Left lobe of liver (tissue), 2 donors: ENCODE measurements around the gene TMPRSS11B. TPM values are rescaled to one million over a fixed set of nuclear protein-coding genes. Genes with fewer than 3 reads are reported as not detected.
"Not testable (repeated sequence)": the region's sequence is repeated elsewhere in the genome, so short reads cannot be mapped to it uniquely, and the experiment has no call there.

ENCODE experiments used
- ATAC-seq: fragments of 200-7000 bp; cut with Tn5 transposase; one replicate; pipeline ENCODE4 v1.9.1; 2020; ENCODE audit warnings: mild to moderate bottlenecking, moderate library complexity
- DNase-seq: peaks from one replicate; pipeline ENCODE4 v3.0.0-alpha.2; 2020; ENCODE audit warnings: low spot score
- total RNA-seq: library from RNA; stranded (reverse); gene quantifications from one replicate; pipeline ENCODE4 v1.2.1, GENCODE V29; 2021
- donor health status: DM: no; HTN: no; CAD: no; lungs with moderate emphysema.
- donor health status: DM: no; HTN: yes; CAD: no.

TMPRSS11B gene
- total RNA-seq, result not detected

- ATAC-seq (no peak), DNase-seq (no peak)
Measured at GRCh38 chr4:68245594-68245993, at the start of gene TMPRSS11B. TMPRSS11B (minus strand) TSS chr4:68245694; CDS start chr4:68245558, 136 bp downstream.

- no peak for DNase-seq
- ATAC-seq, result no peak
Measured at GRCh38 chr4:68291256-68291655, 45.8 kb upstream of the TMPRSS11B start.

- ATAC-seq (no peak), DNase-seq (no peak)
Measured at GRCh38 chr4:68288393-68288740, 42.9 kb upstream of the TMPRSS11B start.

GRCh38 chr4:68287704-68288392 is 42.4 kb upstream of the TMPRSS11B start:
- no peak for DNase-seq
- ATAC-seq, result no peak

GRCh38 chr4:68283714-68284113 is 38.2 kb upstream of the TMPRSS11B start:
- ATAC-seq (no peak), DNase-seq (no peak)

GRCh38 chr4:68283095-68283494 is 37.6 kb upstream of the TMPRSS11B start:
- DNase-seq (no peak), ATAC-seq (no peak)

GRCh38 chr4:68281796-68282740 is 36.6 kb upstream of the TMPRSS11B start:
- DNase-seq, ATAC-seq: not testable (repeated sequence)

GRCh38 chr4:68278029-68278428 is 32.5 kb upstream of the TMPRSS11B start:
- DNase-seq (no peak), ATAC-seq (no peak)

- no peak for ATAC-seq
- no peak for DNase-seq
Measured at GRCh38 chr4:68277627-68278026, 32.1 kb upstream of the TMPRSS11B start.

- no peak for ATAC-seq
- DNase-seq, result no peak
Measured at GRCh38 chr4:68272860-68273259, 27.4 kb upstream of the TMPRSS11B start.

- ATAC-seq (no peak), DNase-seq (no peak)
Measured at GRCh38 chr4:68272380-68272779, 26.9 kb upstream of the TMPRSS11B start.

- no peak for DNase-seq
- ATAC-seq, result peak; percentile 94
Measured at GRCh38 chr4:68271851-68272357, 26.4 kb upstream of the TMPRSS11B start.

GRCh38 chr4:68267433-68267944 is 22.0 kb upstream of the TMPRSS11B start:
- DNase-seq (no peak), ATAC-seq (no peak)

GRCh38 chr4:68264875-68265565 is 19.5 kb upstream of the TMPRSS11B start:
- no peak for DNase-seq
- ATAC-seq, result no peak

GRCh38 chr4:68259191-68259590 is 13.7 kb upstream of the TMPRSS11B start:
- ATAC-seq, result no peak
- DNase-seq, result no peak

- ATAC-seq (no peak), DNase-seq (no peak)
Measured at GRCh38 chr4:68257719-68258118, 12.2 kb upstream of the TMPRSS11B start.

- ATAC-seq (no peak), DNase-seq (no peak)
Measured at GRCh38 chr4:68256284-68256683, 10.8 kb upstream of the TMPRSS11B start.

- ATAC-seq (no peak), DNase-seq (no peak)
Measured at GRCh38 chr4:68250151-68250930, 4.8 kb upstream of the TMPRSS11B start.

- no peak for DNase-seq
- ATAC-seq, result no peak
Measured at GRCh38 chr4:68249434-68249833, 3.9 kb upstream of the TMPRSS11B start.

GRCh38 chr4:68240620-68241019 is 4.9 kb downstream of the TMPRSS11B start:
- DNase-seq, result no peak

More at GRCh38 chr4:68240620-68241019, 4.9 kb downstream of the TMPRSS11B start:
- ATAC-seq, result no peak
